Measurements from ENCODE around the gene SETD2. TPM values are rescaled to one million over a fixed set of nuclear protein-coding genes. Genes with fewer than 3 reads are reported as not detected.

SETD2 gene
- total RNA-seq, 2 donors from 2014 or later: 59.0 to 61.5 TPM

DNA sequence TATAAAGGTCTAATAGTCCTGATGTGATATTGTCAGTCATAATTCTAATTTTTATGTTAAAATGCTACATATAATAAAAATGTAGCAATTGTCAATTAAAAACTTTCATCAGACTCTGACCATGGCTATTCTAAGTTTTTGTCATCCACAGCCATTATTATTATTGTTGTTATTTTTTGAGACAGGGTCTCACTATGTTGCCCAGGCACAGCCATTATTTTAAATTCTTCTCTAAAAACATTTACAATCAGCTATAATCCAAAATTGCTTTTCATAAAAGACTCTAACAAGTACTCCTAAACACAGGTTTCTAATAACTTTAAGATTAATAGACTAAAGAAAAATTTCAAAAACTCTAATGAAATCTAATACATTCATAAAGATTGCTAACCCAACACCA lies 41.0 kb upstream of the SETD2 start:
- Mint-ChIP-seq H3K4me3 (no peak overlapping the region), H3K4me1 (no peaks in the 10 kb centered on the region), H3K27ac (no peak overlapping the region), H3K9me3 (no peaks in the 10 kb centered on the region), H3K36me3 (ENCODE audit: low read depth) (peaks cover 7% of the 10 kb centered on the region), H3K27me3 (ENCODE audit: insufficient read depth) (no peaks in the 10 kb centered on the region)
- no peaks in the 10 kb centered on the region for H3K9me3 ChIP-seq (ENCODE audit: control insufficient read depth, low read length)
- H3K27me3 ChIP-seq (ENCODE audit: control insufficient read depth, insufficient read depth, low read length, poor library complexity, severe bottlenecking): no peaks in the 10 kb centered on the region
- no peaks in the 10 kb centered on the region for H3K4me1 ChIP-seq (ENCODE audit: control insufficient read depth, insufficient read depth, low read length)
- no peak for DNase-seq
- TF ChIP-seq, protein P1, sequence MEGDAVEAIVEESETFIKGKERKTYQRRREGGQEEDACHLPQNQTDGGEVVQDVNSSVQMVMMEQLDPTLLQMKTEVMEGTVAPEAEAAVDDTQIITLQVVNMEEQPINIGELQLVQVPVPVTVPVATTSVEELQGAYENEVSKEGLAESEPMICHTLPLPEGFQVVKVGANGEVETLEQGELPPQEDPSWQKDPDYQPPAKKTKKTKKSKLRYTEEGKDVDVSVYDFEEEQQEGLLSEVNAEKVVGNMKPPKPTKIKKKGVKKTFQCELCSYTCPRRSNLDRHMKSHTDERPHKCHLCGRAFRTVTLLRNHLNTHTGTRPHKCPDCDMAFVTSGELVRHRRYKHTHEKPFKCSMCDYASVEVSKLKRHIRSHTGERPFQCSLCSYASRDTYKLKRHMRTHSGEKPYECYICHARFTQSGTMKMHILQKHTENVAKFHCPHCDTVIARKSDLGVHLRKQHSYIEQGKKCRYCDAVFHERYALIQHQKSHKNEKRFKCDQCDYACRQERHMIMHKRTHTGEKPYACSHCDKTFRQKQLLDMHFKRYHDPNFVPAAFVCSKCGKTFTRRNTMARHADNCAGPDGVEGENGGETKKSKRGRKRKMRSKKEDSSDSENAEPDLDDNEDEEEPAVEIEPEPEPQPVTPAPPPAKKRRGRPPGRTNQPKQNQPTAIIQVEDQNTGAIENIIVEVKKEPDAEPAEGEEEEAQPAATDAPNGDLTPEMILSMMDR (conservative IDR thresholded peaks at IDR 0.05): no peak
- H3K27ac ChIP-seq (ENCODE audit: low read depth, low read length): no peak overlapping the region
- no peaks in the 10 kb centered on the region for H3K36me3 ChIP-seq (ENCODE audit: control insufficient read depth, insufficient read depth, low read length)
- no peak overlapping the region for H3K9ac ChIP-seq (ENCODE audit: extremely low read depth, low read length, poor library complexity, severe bottlenecking)
- H3K4me3 ChIP-seq (ENCODE audit: low read length): no peak overlapping the region

DNA sequence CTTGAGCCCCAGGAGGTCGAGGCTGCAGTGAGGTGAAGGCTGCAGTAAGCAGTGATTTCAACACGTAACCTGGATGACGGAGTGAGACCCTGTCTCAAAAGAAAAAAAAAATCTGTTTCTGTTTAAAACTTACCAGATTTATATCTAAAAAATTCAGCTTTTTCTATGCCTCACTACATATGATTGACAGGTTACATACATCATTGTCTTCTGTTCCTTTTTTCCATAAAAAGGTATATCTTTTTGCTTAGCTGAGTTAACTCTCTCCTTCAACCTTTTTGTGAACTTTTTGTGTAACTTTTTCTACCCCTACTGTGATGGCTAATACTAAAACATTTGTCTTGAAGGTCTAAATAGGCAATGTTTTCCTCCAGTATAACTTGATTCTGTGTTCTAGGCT lies 38.6 kb upstream of the SETD2 start:
- DNase-seq: no peak
- H3K27me3 ChIP-seq (ENCODE audit: control insufficient read depth, insufficient read depth, low read length, poor library complexity, severe bottlenecking): no peaks in the 10 kb centered on the region
- Mint-ChIP-seq H3K36me3 (ENCODE audit: low read depth) (peaks cover 7% of the 10 kb centered on the region), H3K9me3 (no peaks in the 10 kb centered on the region), H3K27ac (no peak overlapping the region), H3K4me3 (no peak overlapping the region), H3K4me1 (no peaks in the 10 kb centered on the region), H3K27me3 (ENCODE audit: insufficient read depth) (no peaks in the 10 kb centered on the region)
- H3K9ac ChIP-seq (ENCODE audit: extremely low read depth, low read length, poor library complexity, severe bottlenecking): no peak overlapping the region
- no peaks in the 10 kb centered on the region for H3K9me3 ChIP-seq (ENCODE audit: control insufficient read depth, low read length)
- H3K36me3 ChIP-seq (ENCODE audit: control insufficient read depth, insufficient read depth, low read length): no peaks in the 10 kb centered on the region
- WGBS, 2 experiments (ENCODE audit: insufficient coverage in 1 of 2, insufficient read length in 1 of 2): 92 to 97% methylated on average over 3 of the region's 3 CpGs
- no peak overlapping the region for H3K4me3 ChIP-seq (ENCODE audit: low read length)
- H3K27ac ChIP-seq (ENCODE audit: low read depth, low read length): no peak overlapping the region
- no peaks in the 10 kb centered on the region for H3K4me1 ChIP-seq (ENCODE audit: control insufficient read depth, insufficient read depth, low read length)
- TF ChIP-seq, protein P1 (conservative IDR thresholded peaks at IDR 0.05): no peak

DNA sequence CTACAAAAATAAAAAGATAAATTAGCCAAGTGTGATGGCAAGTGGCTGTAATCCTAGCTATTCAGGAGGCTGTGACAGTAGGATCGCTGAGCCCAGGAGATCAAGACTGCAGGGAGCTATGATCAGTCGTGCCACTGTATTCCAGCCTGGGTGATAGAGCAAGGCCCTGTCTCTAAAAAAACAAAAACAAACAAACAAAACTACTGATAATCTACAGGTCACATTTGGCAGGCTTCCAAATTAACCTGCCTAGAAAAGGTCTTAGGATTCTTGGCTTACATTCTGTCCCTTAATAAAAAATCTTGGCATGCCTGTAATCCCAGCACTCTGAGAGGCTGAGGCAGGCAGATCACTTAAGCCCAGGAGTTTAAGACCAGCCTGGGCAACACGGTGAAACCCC lies 33.4 kb upstream of the SETD2 start:
- Histone ChIP-seq H3K4me3 (ENCODE audit: low read length) (no peak overlapping the region), H3K9ac (ENCODE audit: extremely low read depth, low read length, poor library complexity, severe bottlenecking) (no peak overlapping the region), H3K4me1 (ENCODE audit: control insufficient read depth, insufficient read depth, low read length) (no peaks in the 10 kb centered on the region), H3K36me3 (ENCODE audit: control insufficient read depth, insufficient read depth, low read length) (peaks cover 11% of the 10 kb centered on the region), H3K27ac (ENCODE audit: low read depth, low read length) (no peak overlapping the region), H3K27me3 (ENCODE audit: control insufficient read depth, insufficient read depth, low read length, poor library complexity, severe bottlenecking) (no peaks in the 10 kb centered on the region), H3K9me3 (ENCODE audit: control insufficient read depth, low read length) (peaks cover 10% of the 10 kb centered on the region)
- TF ChIP-seq, protein P1 (conservative IDR thresholded peaks at IDR 0.05): no peak
- Mint-ChIP-seq H3K36me3 (ENCODE audit: low read depth) (peaks cover 17% of the 10 kb centered on the region), H3K4me1 (no peaks in the 10 kb centered on the region), H3K27ac (no peak overlapping the region), H3K27me3 (ENCODE audit: insufficient read depth) (no peaks in the 10 kb centered on the region), H3K9me3 (peaks cover 4% of the 10 kb centered on the region), H3K4me3 (no peak overlapping the region)
- DNase-seq: no peak
- WGBS, 2 experiments (ENCODE audit: insufficient coverage in 1 of 2, insufficient read length in 1 of 2): 92 to 100% methylated on average over 1 to 3 of the region's 3 CpGs

Data from endodermal cell (in vitro differentiated cells).